AG04450 (cell line): ENCODE results near the gene LRMDA. TPM values are rescaled to one million over a fixed set of nuclear protein-coding genes. Genes with fewer than 3 reads are reported as not detected.

Source experiments
- CTCF ChIA-PET: fragments of 300-600, 350-600 bp; formaldehyde crosslinking; extraction: SDS; loops from one replicate; lab custom pipeline; 2022; ENCODE audit warnings: antibody characterized with exemption, inconsistent platforms; lab: Charles Lee
- POLR2A ChIA-PET: fragments of 350-600 bp; formaldehyde crosslinking; extraction: SDS; loops from one replicate; lab custom pipeline; 2021; ENCODE audit warnings: antibody characterized with exemption, inconsistent platforms; lab: Yijun Ruan, JAX
- DNase-seq: peaks from one replicate; pipeline ENCODE4 v3.0.0-alpha.2; 2011; ENCODE audit warnings: low read depth, low spot score
- H3K27ac ChIP-seq: one replicate; pipeline ENCODE4 v1.5.1; 2012; ENCODE audit warnings: low read depth, low read length, control low read depth
- H3K27me3 ChIP-seq: one replicate; pipeline ENCODE4 v1.6.0; 2012; ENCODE audit warnings: low read length; ENCODE audit not compliant: control insufficient read depth, insufficient read depth
- H3K4me3 ChIP-seq: 2 replicates; pipeline ENCODE4 v1.5.1; 2011; ENCODE audit warnings: mild to moderate bottlenecking, low read depth, low read length, control low read depth
- H3K9me3 ChIP-seq: 2 replicates; pipeline ENCODE4 v1.5.1; 2012; ENCODE audit warnings: low read length; ENCODE audit not compliant: control insufficient read depth, insufficient read depth
- polyA plus RNA-seq: library from polyadenylated mRNA; depleted of rRNA; stranded (reverse); fragments of >200 nt; gene quantifications from 2 replicates; pipeline ENCODE4 v1.2.3, GENCODE V29; 2011
- TF ChIP-seq, protein P1 (sequence below): IDR thresholded peaks from 2 replicates; pipeline ENCODE4 v1.5.1; 2011; ENCODE audit warnings: low read depth, low read length, control low read depth, inconsistent platforms

The LRMDA gene
- polyA plus RNA-seq, 1 experiment: 0.12 TPM

DNA sequence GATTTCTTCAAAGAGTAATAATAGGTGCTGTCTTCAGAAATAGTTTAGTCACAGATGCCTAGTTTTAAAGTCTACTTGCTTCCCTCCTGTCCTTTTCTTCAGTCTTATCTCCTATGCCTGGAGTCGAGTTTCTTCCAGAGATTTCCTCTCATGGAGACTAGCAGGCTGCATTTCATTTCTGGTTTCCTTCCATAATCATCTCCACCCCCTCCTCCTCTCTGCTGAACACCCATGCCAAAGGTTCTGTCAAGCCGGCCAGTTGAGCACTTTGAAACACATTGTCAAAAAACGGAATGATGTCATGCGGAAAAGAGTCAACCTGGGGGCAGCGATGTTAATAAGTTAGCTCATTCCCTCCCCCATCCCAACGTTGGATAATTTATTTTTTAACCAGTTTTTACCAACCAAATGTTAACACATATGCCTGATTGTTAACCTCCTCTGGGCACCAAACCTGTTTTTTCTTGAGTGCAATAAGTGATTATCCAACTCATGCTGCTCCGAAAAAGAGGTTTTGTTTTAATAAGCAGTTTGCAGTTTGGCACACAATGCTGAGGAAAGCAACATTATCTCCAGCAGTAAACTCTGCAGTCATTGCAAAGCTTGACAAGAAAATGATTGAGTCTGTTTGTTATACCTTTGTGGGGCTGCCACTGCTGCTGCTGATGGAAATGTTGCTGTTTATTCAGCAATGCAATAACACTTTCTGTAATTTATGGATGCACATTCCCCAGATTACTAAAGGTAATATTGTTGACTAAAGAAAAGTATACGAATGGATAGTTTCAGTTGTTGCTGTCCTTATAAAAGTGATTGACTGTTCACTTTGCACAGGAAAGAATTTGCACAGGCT lies 161.6 kb downstream of the LRMDA start:
- TF ChIP-seq, protein P1, sequence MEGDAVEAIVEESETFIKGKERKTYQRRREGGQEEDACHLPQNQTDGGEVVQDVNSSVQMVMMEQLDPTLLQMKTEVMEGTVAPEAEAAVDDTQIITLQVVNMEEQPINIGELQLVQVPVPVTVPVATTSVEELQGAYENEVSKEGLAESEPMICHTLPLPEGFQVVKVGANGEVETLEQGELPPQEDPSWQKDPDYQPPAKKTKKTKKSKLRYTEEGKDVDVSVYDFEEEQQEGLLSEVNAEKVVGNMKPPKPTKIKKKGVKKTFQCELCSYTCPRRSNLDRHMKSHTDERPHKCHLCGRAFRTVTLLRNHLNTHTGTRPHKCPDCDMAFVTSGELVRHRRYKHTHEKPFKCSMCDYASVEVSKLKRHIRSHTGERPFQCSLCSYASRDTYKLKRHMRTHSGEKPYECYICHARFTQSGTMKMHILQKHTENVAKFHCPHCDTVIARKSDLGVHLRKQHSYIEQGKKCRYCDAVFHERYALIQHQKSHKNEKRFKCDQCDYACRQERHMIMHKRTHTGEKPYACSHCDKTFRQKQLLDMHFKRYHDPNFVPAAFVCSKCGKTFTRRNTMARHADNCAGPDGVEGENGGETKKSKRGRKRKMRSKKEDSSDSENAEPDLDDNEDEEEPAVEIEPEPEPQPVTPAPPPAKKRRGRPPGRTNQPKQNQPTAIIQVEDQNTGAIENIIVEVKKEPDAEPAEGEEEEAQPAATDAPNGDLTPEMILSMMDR: no peak
- CTCF ChIA-PET: no interaction called here
- no peak for DNase-seq

DNA sequence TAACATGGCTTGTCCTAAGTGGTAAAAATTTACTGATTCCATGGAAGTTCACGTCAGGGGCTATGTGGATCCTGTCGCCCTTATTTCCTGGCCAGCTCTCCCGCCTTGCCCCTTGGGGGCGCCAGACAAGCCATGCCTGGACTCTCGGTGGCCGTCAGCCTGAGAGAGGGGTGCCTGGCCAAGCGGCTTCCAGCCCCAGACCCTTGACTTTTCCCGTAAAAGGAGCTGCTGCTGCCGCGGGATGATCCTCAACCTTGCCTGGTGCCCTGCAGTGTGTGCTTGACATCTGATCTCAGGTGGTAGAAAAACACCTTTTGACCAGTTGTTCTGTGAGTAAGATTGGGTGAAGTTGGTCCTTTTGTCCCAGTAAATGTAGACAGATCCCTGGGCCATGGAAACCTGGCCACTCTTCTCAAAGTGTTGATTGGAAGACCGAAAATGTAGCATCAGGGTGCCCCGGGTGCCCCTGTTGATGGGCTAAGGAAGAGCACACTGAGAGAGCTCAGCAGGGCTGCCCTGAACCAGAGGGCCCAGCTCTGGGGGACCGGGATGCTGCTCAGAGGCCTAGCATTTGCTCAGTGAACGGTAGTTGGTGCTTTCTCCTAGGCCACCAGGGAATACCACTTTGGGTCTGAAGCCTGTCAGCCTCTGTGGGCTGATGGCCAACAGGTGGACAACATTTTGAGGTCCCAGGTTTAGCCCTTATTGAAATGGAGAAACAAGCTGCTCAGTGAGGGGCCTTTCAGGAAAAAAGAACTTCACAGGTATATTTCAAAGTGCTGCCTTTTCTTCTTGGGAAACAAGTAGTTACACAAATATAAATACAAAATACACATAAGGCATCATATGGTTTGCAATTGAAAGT lies 162.5 kb downstream of the LRMDA start:
- ChIA-PET POLR2A (no interaction called here), CTCF (no interaction called here)
- Histone ChIP-seq H3K27ac (no peak overlapping the region), H3K9me3 (no peaks in the 10 kb centered on the region), H3K4me3 (no peak overlapping the region), H3K27me3 (peaks cover 2% of the 10 kb centered on the region)
- no peak for DNase-seq
- TF ChIP-seq, protein P1: no peak

More for the DNA sequence above, 161.6 kb downstream of the LRMDA start:
- Histone ChIP-seq H3K27ac (no peak overlapping the region), H3K9me3 (no peaks in the 10 kb centered on the region), H3K4me3 (no peak overlapping the region), H3K27me3 (peaks cover 2% of the 10 kb centered on the region)
- POLR2A ChIA-PET: no interaction called here

DNA sequence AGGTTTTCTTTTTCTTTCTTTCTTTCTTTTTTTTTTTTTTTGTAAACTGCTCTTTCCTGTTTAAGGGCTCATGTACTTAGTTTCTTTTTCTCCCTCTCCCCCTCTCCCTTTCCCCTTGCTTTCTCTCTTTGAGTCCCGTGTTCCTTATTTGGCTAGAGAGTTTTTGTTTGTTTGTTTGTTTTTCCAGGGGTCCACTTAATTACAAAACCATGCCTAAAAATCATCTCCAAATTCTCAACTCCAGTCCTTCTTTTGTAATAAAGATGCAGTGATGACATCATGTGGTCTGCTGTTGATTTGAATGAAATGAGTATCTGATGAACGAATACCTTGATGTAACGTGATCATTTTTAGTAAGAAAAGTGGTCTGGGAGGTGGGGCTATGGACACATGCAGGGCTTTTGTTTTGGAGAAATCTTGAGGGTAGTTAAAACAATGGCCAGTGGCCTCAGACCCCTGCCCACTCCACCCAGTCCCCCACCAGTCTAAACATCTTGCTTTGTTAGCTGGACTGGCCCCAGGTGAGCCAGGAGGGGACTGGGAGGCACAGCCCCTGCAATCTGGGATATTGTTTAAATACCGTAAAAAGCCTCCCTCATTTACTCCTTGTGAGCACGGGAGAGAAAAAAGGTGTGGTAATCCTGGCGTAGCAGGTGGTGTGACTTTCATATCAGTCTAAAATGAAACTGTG lies 165.7 kb downstream of the LRMDA start:
- ChIA-PET POLR2A (no interaction called here), CTCF (no interaction called here)
- DNase-seq: no peak
- TF ChIP-seq, protein P1: no peak
- Histone ChIP-seq H3K9me3 (no peaks in the 10 kb centered on the region), H3K4me3 (no peak overlapping the region), H3K27ac (no peak overlapping the region), H3K27me3 (peaks cover 2% of the 10 kb centered on the region)

DNA sequence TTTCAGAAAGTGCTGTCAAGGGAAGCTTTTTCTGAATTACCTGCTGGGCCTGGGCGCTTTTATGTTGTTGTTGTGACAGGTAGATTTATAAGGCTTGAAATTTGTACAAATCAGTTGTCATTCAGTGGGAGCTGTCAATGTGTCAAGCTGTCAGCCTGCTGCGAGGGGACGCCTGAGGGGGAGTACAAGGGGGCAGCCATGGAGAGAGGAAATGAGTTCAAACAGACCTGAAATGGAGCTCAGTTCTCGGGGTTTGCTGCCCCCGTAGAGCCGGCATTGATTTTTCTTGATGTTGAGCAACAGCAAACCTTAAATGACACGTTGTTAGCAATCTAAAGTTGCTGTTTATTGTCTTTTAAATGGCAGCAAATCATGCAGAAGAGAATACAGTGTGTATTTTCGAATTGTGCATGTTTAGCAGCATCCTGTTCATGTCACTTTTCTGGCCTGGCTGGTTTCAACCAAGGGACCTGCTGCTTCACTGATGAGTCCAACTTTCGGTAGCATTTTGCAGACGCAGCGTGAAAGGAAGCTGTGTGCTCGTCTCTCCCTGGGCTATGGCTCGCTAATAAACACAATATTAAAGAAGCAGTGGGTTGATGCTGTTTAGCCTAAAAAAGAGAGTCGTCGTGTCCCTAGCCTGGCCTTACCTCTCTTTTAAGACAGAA lies 166.5 kb downstream of the LRMDA start:
- ChIA-PET CTCF (no interaction called here), POLR2A (no interaction called here)
- H3K9me3 ChIP-seq: no peaks in the 10 kb centered on the region
- H3K27ac ChIP-seq: no peak overlapping the region
- H3K4me3 ChIP-seq: no peak overlapping the region
- TF ChIP-seq, protein P1: no peak
- DNase-seq: no peak
- no peaks in the 10 kb centered on the region for H3K27me3 ChIP-seq
